MM.1S (cell line): ENCODE measurements around the gene FUZ.

Experiments
- DNase-seq: peaks from one replicate; pipeline ENCODE4 v3.0.0-alpha.2; 2015
- H2AFZ ChIP-seq: fragments of 300-600 bp; sonication (generic); 2 replicates; pipeline ENCODE4 v1.6.0; 2016; ENCODE audit warnings: antibody characterized with exemption, low read length
- H3F3A ChIP-seq: fragments of 300-600 bp; sonication (generic); 2 replicates; pipeline ENCODE4 v1.6.1; 2016; ENCODE audit warnings: mild to moderate bottlenecking, antibody characterized with exemption, low read length, moderate library complexity, mixed read lengths; ENCODE audit not compliant: insufficient read depth
- H3K27ac ChIP-seq: fragments of 300-600 bp; sonication (generic); 2 replicates; pipeline ENCODE4 v1.5.1; 2016; ENCODE audit warnings: mild to moderate bottlenecking, low read length
- H3K27me3 ChIP-seq: fragments of 300-600 bp; sonication (generic); replicated peaks from 2 replicates; pipeline ENCODE4 v1.6.0; 2016; ENCODE audit warnings: low read length; ENCODE audit not compliant: insufficient read depth
- H3K36me3 ChIP-seq: fragments of 300-600 bp; sonication (generic); replicated peaks from 2 replicates; pipeline ENCODE4 v1.6.1; 2016; ENCODE audit warnings: mild to moderate bottlenecking, low read length, mixed read lengths; ENCODE audit not compliant: insufficient read depth
- H3K4me1 ChIP-seq: fragments of 300-600 bp; sonication (generic); 2 replicates; pipeline ENCODE4 v1.6.1; 2016; ENCODE audit warnings: low read length, mixed read lengths
- H3K4me2 ChIP-seq: fragments of 300-600 bp; sonication (generic); 2 replicates; pipeline ENCODE4 v1.6.0; 2016; ENCODE audit warnings: low read depth, low read length
- H3K4me3 ChIP-seq: fragments of 300-600 bp; sonication (generic); 2 replicates; pipeline ENCODE4 v1.5.1; 2016; ENCODE audit warnings: low read length, mixed read lengths
- H3K79me2 ChIP-seq: fragments of 300-600 bp; sonication (generic); 2 replicates; pipeline ENCODE4 v1.6.1; 2016; ENCODE audit warnings: mixed run types, low read length, mixed read lengths
- H3K9ac ChIP-seq: fragments of 300-600 bp; sonication (generic); 2 replicates; pipeline ENCODE4 v1.6.1; 2016; ENCODE audit warnings: low read length, mixed read lengths
- H3K9me2 ChIP-seq: fragments of 300-600 bp; sonication (generic); replicated peaks from 2 replicates; pipeline ENCODE4 v1.6.1; 2016; ENCODE audit warnings: mild to moderate bottlenecking, low read length, mixed read lengths; ENCODE audit not compliant: insufficient read depth
- H3K9me3 ChIP-seq: fragments of 300-600 bp; sonication (generic); replicated peaks from 2 replicates; pipeline ENCODE4 v1.6.1; 2016; ENCODE audit warnings: mild to moderate bottlenecking, low read length, mixed read lengths; ENCODE audit not compliant: insufficient read depth
- H4K20me1 ChIP-seq: fragments of 300-600 bp; sonication (generic); 2 replicates; pipeline ENCODE4 v1.6.1; 2016; ENCODE audit warnings: mild to moderate bottlenecking, low read length, moderate library complexity, mixed read lengths; ENCODE audit not compliant: insufficient read depth
- CTCF ChIP-seq: fragments of 300-600 bp; sonication (generic); IDR thresholded peaks from 2 replicates; pipeline ENCODE4 v1.5.1; 2016; ENCODE audit warnings: antibody characterized with exemption, low read length, mixed read lengths
- EZH2 ChIP-seq: fragments of 300-600 bp; sonication (generic); optimal IDR thresholded peaks from 2 replicates; pipeline ENCODE3; 2017; ENCODE audit warnings: low read depth, mild to moderate bottlenecking, antibody characterized with exemption, low read length, mixed read lengths
- EZH2phosphoT487 ChIP-seq: fragments of 300-600 bp; sonication (generic); IDR thresholded peaks from 2 replicates; pipeline ENCODE4 v1.6.1; 2018; ENCODE audit warnings: antibody characterized with exemption, low read length

The FUZ gene

GRCh38 chr19:49763230-49763629, 49.9 kb downstream of the FUZ start, which contains the start of gene TSKS:
TSS of gene TSKS (minus strand) at chr19:49763306. CDS start at chr19:49763247, 59 bp downstream.
- no peak within 1 kb of the TSS for H2AFZ ChIP-seq

GRCh38 chr19:49761625-49762311, 51.3 kb downstream of the FUZ start:
- H3K4me2 ChIP-seq: no peak overlapping the region
- no peaks in the 10 kb centered on the region for H3K79me2 ChIP-seq
- H3K4me1 ChIP-seq: peaks cover 5% of the 10 kb centered on the region
- H3K27me3 ChIP-seq: peaks cover 17% of the 10 kb centered on the region
- no peak overlapping the region for H3K27ac ChIP-seq
- H3K9ac ChIP-seq: no peak overlapping the region
- no peaks in the 10 kb centered on the region for H3K9me2 ChIP-seq
- no peak for DNase-seq
- H3F3A ChIP-seq: 0 out of 2 replicates have a peak, but pooled peaks cover 5% of the 10 kb centered on the region
- TF ChIP-seq EZH2phosphoT487 (no peak), CTCF (no peak), EZH2 (no peak)
- H3K36me3 ChIP-seq: no peaks in the 10 kb centered on the region
- no peaks in the 10 kb centered on the region for H3K9me3 ChIP-seq
- H3K4me3 ChIP-seq: no peak overlapping the region
- H4K20me1 ChIP-seq: no peaks in the 10 kb centered on the region
- no peak overlapping the region for H2AFZ ChIP-seq

More at GRCh38 chr19:49763230-49763629, 49.9 kb downstream of the FUZ start, which contains the start of gene TSKS:
- Histone ChIP-seq H3K27ac (no peak within 1 kb of the TSS), H3K9me3 (no peaks in the 10 kb centered on the region), H3K9me2 (no peaks in the 10 kb centered on the region), H4K20me1 (no peaks in the 10 kb centered on the region), H3K9ac (no peak within 1 kb of the TSS), H3K4me1 (peaks cover 10% of the 10 kb centered on the region), H3K36me3 (no peaks in the 10 kb centered on the region), H3K4me2 (no peak within 1 kb of the TSS), H3F3A (0 out of 2 replicates have a peak, but pooled peaks cover 5% of the 10 kb centered on the region), H3K27me3 (peaks cover 14% of the 10 kb centered on the region), H3K4me3 (no peak within 1 kb of the TSS), H3K79me2 (peaks cover 13% of the 10 kb centered on the region)
- DNase-seq: no peak
- TF ChIP-seq CTCF (no peak), EZH2phosphoT487 (no peak), EZH2 (no peak)

- Histone ChIP-seq H3K9ac (no peak overlapping the region), H2AFZ (no peak overlapping the region), H3K27ac (no peak overlapping the region)
These were observed 51.9 kb downstream of the FUZ start for GRCh38 chr19:49761249-49761624.

More at GRCh38 chr19:49761249-49761624, 51.9 kb downstream of the FUZ start:
- Histone ChIP-seq H3K4me3 (no peak overlapping the region), H3K4me2 (no peak overlapping the region), H3K79me2 (no peaks in the 10 kb centered on the region), H3K4me1 (peaks cover 5% of the 10 kb centered on the region), H4K20me1 (no peaks in the 10 kb centered on the region), H3K9me2 (no peaks in the 10 kb centered on the region), H3K9me3 (no peaks in the 10 kb centered on the region), H3K36me3 (no peaks in the 10 kb centered on the region), H3F3A (0 out of 2 replicates have a peak, but pooled peaks cover 5% of the 10 kb centered on the region), H3K27me3 (peaks cover 17% of the 10 kb centered on the region)
- no peak for TF ChIP-seq EZH2phosphoT487
- TF ChIP-seq CTCF: no peak
- no peak for TF ChIP-seq EZH2
- no peak for DNase-seq
